Measurements from ENCODE around the gene RBBP4.

DNA sequence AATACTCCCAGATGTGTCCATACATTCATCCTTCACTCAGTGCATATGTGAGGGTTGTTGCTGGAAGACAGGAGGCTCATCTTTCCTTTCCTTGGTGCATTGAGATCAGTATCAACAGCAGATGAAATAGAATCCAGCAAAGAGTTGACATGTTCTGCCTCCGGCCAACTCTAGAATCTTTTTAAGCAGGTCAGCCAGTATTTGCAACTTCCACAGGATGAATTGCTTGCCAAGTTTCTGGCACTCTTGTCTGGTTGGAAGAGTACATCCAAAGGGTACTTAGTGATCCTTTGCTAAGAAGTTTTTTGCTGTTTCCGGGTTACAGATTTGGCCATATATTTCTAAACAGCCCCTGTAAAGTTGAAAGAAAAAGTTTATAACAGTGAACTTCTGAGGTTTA is 30.5 kb downstream of the RBBP4 start:
- no peak for TF ChIP-seq POLR2A (IDR thresholded peaks at IDR 0.05)
- TF ChIP-seq, protein P1, sequence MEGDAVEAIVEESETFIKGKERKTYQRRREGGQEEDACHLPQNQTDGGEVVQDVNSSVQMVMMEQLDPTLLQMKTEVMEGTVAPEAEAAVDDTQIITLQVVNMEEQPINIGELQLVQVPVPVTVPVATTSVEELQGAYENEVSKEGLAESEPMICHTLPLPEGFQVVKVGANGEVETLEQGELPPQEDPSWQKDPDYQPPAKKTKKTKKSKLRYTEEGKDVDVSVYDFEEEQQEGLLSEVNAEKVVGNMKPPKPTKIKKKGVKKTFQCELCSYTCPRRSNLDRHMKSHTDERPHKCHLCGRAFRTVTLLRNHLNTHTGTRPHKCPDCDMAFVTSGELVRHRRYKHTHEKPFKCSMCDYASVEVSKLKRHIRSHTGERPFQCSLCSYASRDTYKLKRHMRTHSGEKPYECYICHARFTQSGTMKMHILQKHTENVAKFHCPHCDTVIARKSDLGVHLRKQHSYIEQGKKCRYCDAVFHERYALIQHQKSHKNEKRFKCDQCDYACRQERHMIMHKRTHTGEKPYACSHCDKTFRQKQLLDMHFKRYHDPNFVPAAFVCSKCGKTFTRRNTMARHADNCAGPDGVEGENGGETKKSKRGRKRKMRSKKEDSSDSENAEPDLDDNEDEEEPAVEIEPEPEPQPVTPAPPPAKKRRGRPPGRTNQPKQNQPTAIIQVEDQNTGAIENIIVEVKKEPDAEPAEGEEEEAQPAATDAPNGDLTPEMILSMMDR (IDR thresholded peaks at IDR 0.05): no peak

All from uterus (tissue), 2 donors.